LNCAP (cell line): ENCODE results near the gene HSD17B8.

Experiments
- TF ChIP-seq, protein P1 (sequence below): fragments of 450-650 bp; IDR thresholded peaks from 2 replicates; pipeline ENCODE4 v1.5.1; 2017; ENCODE audit warnings: mild to moderate bottlenecking

HSD17B8 gene

DNA sequence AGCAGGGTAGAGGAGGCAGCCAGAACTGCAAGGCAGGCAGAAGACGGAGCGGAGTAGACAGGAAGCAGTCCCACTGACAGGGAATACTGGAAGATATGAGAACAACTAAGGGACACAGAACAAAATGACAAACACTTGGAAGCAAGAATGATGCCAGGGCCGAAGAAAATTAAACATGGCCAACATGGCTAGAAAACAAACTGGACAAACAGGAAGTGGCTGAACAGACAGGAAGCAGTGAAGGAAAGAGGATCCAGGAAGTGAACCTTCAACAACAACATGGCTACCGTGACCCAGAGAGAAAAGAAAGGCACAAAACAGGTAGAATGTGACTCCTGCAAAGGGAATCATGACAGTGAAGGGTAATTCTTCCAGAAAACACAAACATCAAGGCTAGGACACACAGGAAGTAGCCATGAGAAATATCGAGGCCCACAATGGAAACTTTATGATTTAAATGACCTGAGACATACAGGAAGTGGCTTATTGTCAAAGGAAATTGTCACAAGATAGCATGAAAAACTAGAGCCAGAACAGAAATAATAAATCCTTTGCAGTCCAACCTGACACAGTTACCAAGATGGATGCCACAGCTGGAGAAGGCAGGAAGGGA, 21.3 kb upstream of the HSD17B8 start:
- TF ChIP-seq, protein P1, sequence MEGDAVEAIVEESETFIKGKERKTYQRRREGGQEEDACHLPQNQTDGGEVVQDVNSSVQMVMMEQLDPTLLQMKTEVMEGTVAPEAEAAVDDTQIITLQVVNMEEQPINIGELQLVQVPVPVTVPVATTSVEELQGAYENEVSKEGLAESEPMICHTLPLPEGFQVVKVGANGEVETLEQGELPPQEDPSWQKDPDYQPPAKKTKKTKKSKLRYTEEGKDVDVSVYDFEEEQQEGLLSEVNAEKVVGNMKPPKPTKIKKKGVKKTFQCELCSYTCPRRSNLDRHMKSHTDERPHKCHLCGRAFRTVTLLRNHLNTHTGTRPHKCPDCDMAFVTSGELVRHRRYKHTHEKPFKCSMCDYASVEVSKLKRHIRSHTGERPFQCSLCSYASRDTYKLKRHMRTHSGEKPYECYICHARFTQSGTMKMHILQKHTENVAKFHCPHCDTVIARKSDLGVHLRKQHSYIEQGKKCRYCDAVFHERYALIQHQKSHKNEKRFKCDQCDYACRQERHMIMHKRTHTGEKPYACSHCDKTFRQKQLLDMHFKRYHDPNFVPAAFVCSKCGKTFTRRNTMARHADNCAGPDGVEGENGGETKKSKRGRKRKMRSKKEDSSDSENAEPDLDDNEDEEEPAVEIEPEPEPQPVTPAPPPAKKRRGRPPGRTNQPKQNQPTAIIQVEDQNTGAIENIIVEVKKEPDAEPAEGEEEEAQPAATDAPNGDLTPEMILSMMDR: no peak

- TF ChIP-seq, protein P1: no peak
These were observed 19.3 kb upstream of the HSD17B8 start for GRCh38 chr6:33185190-33185589.

- TF ChIP-seq, protein P1: no peak
These were observed 18.7 kb upstream of the HSD17B8 start for GRCh38 chr6:33185654-33186187.

- TF ChIP-seq, protein P1: no peak
These were observed 16.6 kb upstream of the HSD17B8 start for GRCh38 chr6:33187809-33188208.

DNA sequence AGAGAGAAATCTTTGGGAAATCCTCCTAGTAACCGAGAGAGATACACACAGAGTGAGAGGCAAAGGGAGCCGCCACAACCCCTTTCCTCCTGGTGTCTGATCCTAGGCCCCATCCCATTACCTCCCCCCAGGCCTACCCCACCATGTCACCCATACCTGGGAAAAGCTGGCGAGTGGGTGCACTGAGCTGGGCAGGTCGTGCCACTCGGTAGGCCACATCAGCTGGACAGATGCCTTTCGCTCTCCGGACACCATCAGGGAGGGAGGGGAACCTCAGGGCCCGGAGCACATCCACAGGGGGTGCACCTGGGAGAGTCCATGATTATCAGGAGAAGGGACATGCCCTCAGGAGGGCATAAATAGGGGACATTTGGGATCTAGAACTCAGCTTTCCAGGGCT, 15.3 kb upstream of the HSD17B8 start:
- TF ChIP-seq, protein P1: no peak

- TF ChIP-seq, protein P1: no peak
These were observed 14.6 kb upstream of the HSD17B8 start for GRCh38 chr6:33189625-33190448.

- TF ChIP-seq, protein P1: no peak
These were observed 13.8 kb upstream of the HSD17B8 start for GRCh38 chr6:33190504-33191107.
